HEK293 (cell line): ENCODE data around the gene ANKRD30A.

Experiments used
- CTCF ChIA-PET: fragments of 350-600 bp; formaldehyde crosslinking; extraction: SDS; loops from one replicate; lab custom pipeline; 2021; ENCODE audit warnings: antibody characterized with exemption; lab: Yijun Ruan, JAX
- POLR2A ChIA-PET: fragments of 300-600 bp; formaldehyde crosslinking; extraction: SDS; loops from one replicate; lab custom pipeline; 2020; ENCODE audit warnings: antibody characterized with exemption, inconsistent platforms; lab: Yijun Ruan, JAX
- H3K27ac ChIP-seq: fragments of 200-500 bp; sonication (Bioruptor generic); 2 replicates; pipeline ENCODE4 v1.5.1; 2014; ENCODE audit warnings: low read depth, low read length, control low read depth, inconsistent platforms; ENCODE audit errors: extremely low read depth
- H3K36me3 ChIP-seq, 2 experiments: fragments of 200-500 bp in 1 of 2; sonication (Bioruptor generic) in 1 of 2; 1 replicate in 1 of 2; 2 replicates in 1 of 2; pipeline ENCODE4 v1.5.1; 2014 to 2017; ENCODE audit warnings: inconsistent platforms in 2 of 2, low read length in 2 of 2; ENCODE audit not compliant: control insufficient read depth in 2 of 2, insufficient read depth in 1 of 2
- H3K4me1 ChIP-seq: fragments of 200-500 bp; sonication (Bioruptor generic); 2 replicates; pipeline ENCODE4 v1.5.1; 2014; ENCODE audit warnings: mild to moderate bottlenecking, low read length, inconsistent platforms; ENCODE audit not compliant: control insufficient read depth, insufficient read depth
- H3K4me3 ChIP-seq: 2 replicates; pipeline ENCODE4 v1.5.1; 2011; ENCODE audit warnings: low read depth, mild to moderate bottlenecking, control low read depth, low read length, moderate library complexity
- H3K9me3 ChIP-seq: fragments of 200-500 bp; sonication (Bioruptor generic); 2 replicates; pipeline ENCODE4 v1.5.1; 2014; ENCODE audit warnings: low read depth, low read length, inconsistent platforms; ENCODE audit not compliant: control insufficient read depth, insufficient read depth
- HOXA7 ChIP-seq: sonication (generic); formaldehyde crosslinking; IDR thresholded peaks from 2 replicates; pipeline ENCODE4 v1.8.1; 2022; ENCODE audit warnings: missing genetic modification reagents, borderline replicate concordance
- KLF16 ChIP-seq: fragments of 450-650 bp; formaldehyde crosslinking; IDR thresholded peaks from 2 replicates; pipeline ENCODE4 v1.5.1; 2017; ENCODE audit warnings: missing biosample characterization, missing genetic modification characterization
- SCRT1 ChIP-seq: fragments of 450-650 bp; formaldehyde crosslinking; IDR thresholded peaks from 2 replicates; pipeline ENCODE4 v1.5.1; 2016; ENCODE audit warnings: missing biosample characterization, missing genetic modification characterization, borderline replicate concordance
- SCRT2 ChIP-seq: fragments of 450-650 bp; formaldehyde crosslinking; IDR thresholded peaks from 2 replicates; pipeline ENCODE4 v1.5.1; 2016; ENCODE audit warnings: missing biosample characterization, missing genetic modification characterization
- ZBTB17 ChIP-seq: fragments of 450-650 bp; formaldehyde crosslinking; IDR thresholded peaks from 2 replicates; pipeline ENCODE4 v1.5.1; 2016; ENCODE audit warnings: missing biosample characterization, missing genetic modification characterization
- ZNF114 ChIP-seq: fragments of 450-650 bp; formaldehyde crosslinking; IDR thresholded peaks from 2 replicates; pipeline ENCODE4 v1.5.0; 2017; ENCODE audit warnings: missing biosample characterization, missing genetic modification characterization
- ZNF132 ChIP-seq: fragments of 450-650 bp; formaldehyde crosslinking; IDR thresholded peaks from 2 replicates; pipeline ENCODE4 v1.5.1; 2017; ENCODE audit warnings: missing biosample characterization, missing genetic modification characterization, borderline replicate concordance
- ZNF473 ChIP-seq: fragments of 450-650 bp; formaldehyde crosslinking; IDR thresholded peaks from 2 replicates; pipeline ENCODE4 v1.5.1; 2017; ENCODE audit warnings: missing biosample characterization, missing genetic modification characterization
- ZNF521 ChIP-seq: fragments of 450-650 bp; formaldehyde crosslinking; IDR thresholded peaks from 2 replicates; pipeline ENCODE4 v1.5.1; 2017; ENCODE audit warnings: missing biosample characterization, mild to moderate bottlenecking, missing genetic modification characterization
- ZNF530 ChIP-seq: fragments of 450-650 bp; formaldehyde crosslinking; IDR thresholded peaks from 2 replicates; pipeline ENCODE4 v1.5.1; 2016; ENCODE audit warnings: low read depth, missing biosample characterization, missing genetic modification characterization
- ZNF626 ChIP-seq: fragments of 450-650 bp; sonication (Bioruptor Pico); formaldehyde crosslinking; IDR thresholded peaks from 2 replicates; pipeline ENCODE4 v1.5.1; 2018; ENCODE audit warnings: missing biosample characterization, missing genetic modification characterization, inconsistent platforms
- ZNF664 ChIP-seq: fragments of 450-650 bp; formaldehyde crosslinking; IDR thresholded peaks from 2 replicates; pipeline ENCODE4 v1.5.1; 2016; ENCODE audit warnings: missing biosample characterization, missing genetic modification characterization
- ZNF707 ChIP-seq: fragments of 450-650 bp; formaldehyde crosslinking; IDR thresholded peaks from 2 replicates; pipeline ENCODE4 v1.5.1; 2016; ENCODE audit warnings: missing biosample characterization, missing genetic modification characterization
- ZNF747 ChIP-seq: fragments of 450-650 bp; formaldehyde crosslinking; IDR thresholded peaks from 2 replicates; pipeline ENCODE4 v1.5.1; 2016; ENCODE audit warnings: missing biosample characterization, missing genetic modification characterization
- TF ChIP-seq, protein P1 (sequence below): fragments of 450-650 bp; formaldehyde crosslinking; conservative IDR thresholded peaks from 2 replicates; pipeline ENCODE4 v1.5.1; 2016; ENCODE audit warnings: low read depth, missing biosample characterization, missing genetic modification characterization
- TF ChIP-seq, protein P2 (sequence below): fragments of 450-650 bp; formaldehyde crosslinking; IDR thresholded peaks from 2 replicates; pipeline ENCODE4 v1.5.1; 2016; ENCODE audit warnings: missing biosample characterization, missing genetic modification characterization
- TF ChIP-seq, protein P3 (sequence below): fragments of 450-650 bp; formaldehyde crosslinking; IDR thresholded peaks from 2 replicates; pipeline ENCODE4 v1.5.1; 2016; ENCODE audit warnings: missing biosample characterization, missing genetic modification characterization, borderline replicate concordance

The ANKRD30A gene

DNA sequence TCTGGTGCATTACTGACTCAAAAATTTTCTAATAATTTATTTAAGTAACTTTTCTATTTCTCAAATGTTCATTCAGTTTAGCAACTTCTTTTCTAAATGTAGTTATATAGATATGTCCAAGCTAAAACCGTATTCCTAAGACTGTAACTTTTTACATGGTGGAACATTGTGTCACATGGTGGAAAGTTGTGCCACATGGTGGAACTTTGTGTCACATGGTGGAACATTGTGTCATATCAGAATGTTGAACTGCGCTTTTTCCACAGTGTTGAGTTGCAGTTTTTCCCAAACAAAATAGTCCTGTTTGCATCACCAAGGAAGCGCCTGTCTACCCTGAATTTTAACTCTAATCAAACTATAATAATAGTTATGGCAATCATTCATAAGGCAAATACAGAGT is 109.3 kb downstream of the ANKRD30A start (continued):
- TF ChIP-seq, protein P1, sequence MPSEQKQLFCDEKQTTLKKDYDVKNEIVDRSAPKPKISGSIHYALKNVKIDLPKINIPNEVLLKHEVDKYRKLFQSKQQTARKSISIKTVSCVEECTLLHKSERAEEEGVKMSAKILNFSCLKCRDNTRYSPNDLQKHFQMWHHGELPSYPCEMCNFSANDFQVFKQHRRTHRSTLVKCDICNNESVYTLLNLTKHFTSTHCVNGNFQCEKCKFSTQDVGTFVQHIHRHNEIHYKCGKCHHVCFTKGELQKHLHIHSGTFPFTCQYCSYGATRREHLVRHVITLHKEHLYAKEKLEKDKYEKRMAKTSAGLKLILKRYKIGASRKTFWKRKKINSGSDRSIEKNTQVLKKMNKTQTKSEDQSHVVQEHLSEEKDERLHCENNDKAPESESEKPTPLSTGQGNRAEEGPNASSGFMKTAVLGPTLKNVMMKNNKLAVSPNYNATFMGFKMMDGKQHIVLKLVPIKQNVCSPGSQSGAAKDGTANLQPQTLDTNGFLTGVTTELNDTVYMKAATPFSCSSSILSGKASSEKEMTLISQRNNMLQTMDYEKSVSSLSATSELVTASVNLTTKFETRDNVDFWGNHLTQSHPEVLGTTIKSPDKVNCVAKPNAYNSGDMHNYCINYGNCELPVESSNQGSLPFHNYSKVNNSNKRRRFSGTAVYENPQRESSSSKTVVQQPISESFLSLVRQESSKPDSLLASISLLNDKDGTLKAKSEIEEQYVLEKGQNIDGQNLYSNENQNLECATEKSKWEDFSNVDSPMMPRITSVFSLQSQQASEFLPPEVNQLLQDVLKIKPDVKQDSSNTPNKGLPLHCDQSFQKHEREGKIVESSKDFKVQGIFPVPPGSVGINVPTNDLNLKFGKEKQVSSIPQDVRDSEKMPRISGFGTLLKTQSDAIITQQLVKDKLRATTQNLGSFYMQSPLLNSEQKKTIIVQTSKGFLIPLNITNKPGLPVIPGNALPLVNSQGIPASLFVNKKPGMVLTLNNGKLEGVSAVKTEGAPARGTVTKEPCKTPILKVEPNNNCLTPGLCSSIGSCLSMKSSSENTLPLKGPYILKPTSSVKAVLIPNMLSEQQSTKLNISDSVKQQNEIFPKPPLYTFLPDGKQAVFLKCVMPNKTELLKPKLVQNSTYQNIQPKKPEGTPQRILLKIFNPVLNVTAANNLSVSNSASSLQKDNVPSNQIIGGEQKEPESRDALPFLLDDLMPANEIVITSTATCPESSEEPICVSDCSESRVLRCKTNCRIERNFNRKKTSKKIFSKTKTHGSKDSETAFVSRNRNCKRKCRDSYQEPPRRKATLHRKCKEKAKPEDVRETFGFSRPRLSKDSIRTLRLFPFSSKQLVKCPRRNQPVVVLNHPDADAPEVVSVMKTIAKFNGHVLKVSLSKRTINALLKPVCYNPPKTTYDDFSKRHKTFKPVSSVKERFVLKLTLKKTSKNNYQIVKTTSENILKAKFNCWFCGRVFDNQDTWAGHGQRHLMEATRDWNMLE (tag by site-specific recombination), result no peak
- TF ChIP-seq ZNF132, result no peak
- TF ChIP-seq ZNF530 (tag by site-specific recombination), result no peak
- TF ChIP-seq, protein P2, sequence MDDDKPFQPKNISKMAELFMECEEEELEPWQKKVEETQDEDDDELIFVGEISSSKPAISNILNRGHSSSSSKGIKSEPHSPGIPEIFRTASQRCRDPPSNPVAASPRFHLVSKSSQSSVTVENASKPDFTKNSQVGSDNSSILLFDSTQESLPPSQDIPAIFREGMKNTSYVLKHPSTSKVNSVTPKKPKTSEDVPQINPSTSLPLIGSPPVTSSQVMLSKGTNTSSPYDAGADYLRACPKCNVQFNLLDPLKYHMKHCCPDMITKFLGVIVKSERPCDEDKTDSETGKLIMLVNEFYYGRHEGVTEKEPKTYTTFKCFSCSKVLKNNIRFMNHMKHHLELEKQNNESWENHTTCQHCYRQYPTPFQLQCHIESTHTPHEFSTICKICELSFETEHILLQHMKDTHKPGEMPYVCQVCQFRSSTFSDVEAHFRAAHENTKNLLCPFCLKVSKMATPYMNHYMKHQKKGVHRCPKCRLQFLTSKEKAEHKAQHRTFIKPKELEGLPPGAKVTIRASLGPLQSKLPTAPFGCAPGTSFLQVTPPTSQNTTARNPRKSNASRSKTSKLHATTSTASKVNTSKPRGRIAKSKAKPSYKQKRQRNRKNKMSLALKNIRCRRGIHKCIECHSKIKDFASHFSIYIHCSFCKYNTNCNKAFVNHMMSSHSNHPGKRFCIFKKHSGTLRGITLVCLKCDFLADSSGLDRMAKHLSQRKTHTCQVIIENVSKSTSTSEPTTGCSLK (tag by site-specific recombination), result no peak
- no peak for TF ChIP-seq ZNF707 (tag by site-specific recombination)
- no peak for TF ChIP-seq ZBTB17
- TF ChIP-seq SCRT2, result no peak
- TF ChIP-seq ZNF473 (tag by site-specific recombination), result no peak
- TF ChIP-seq ZNF664, result no peak
- no peak for TF ChIP-seq ZNF114 (tag by site-specific recombination)
- TF ChIP-seq, all 188 proteins: peak for 0

DNA sequence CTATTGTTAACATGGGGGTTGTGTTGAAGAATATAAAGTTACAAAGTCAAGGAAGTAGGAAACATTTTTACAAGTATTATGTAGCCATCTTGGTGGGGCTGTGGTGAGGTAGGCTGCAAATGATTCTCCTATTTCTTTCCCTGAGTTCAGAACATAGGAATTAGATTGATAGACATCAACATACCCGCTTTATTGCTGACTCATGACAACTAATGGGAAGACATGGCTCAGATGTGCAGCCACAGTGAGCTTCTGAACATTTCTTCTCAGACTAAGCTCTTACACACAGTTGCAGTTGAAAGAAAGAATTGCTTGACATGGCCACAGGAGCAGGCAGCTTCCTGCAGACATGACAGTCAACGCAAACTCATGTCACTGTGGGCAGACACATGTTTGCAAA is 110.7 kb downstream of the ANKRD30A start:
- Histone ChIP-seq H3K4me3 (no peak overlapping the region), H3K4me1 (no peaks in the 10 kb centered on the region), H3K36me3 (no peaks in the 10 kb centered on the region), H3K27ac (no peak overlapping the region)
- CTCF ChIA-PET, result no interaction called here
- POLR2A ChIA-PET, result no interaction called here
- TF ChIP-seq ZNF747 (tag by site-specific recombination) (no peak), ZNF626 (tag by site-specific recombination) (no peak), ZNF521 (tag by site-specific recombination) (no peak)
- TF ChIP-seq, all 188 proteins: peak for 0
- no peaks in the 10 kb centered on the region for H3K9me3 ChIP-seq

DNA sequence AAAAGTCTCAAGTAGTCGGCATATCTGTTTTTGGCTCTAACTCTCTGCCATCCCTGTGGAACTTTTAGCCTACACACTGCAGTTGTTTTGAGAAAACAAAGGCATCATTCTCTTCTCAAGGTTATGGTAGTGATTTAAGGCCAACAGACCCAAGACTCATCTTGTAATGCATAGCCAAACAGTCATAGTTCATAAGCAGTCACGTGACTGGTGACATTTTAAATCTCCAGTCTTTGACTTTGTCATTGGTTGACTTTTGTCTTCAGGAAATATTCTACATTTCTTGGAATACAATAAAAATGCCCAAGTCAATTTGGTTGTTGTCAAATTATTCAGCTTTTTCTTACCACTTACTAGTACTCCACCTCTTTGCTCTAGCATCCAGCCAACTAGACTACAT is 114.8 kb downstream of the ANKRD30A start:
- no peak overlapping the region for H3K4me3 ChIP-seq
- POLR2A ChIA-PET, result no interaction called here
- TF ChIP-seq HOXA7 (CRISPR knock-in tag), result no peak
- no peak for TF ChIP-seq ZNF132
- no peak for TF ChIP-seq KLF16
- TF ChIP-seq, protein P3, sequence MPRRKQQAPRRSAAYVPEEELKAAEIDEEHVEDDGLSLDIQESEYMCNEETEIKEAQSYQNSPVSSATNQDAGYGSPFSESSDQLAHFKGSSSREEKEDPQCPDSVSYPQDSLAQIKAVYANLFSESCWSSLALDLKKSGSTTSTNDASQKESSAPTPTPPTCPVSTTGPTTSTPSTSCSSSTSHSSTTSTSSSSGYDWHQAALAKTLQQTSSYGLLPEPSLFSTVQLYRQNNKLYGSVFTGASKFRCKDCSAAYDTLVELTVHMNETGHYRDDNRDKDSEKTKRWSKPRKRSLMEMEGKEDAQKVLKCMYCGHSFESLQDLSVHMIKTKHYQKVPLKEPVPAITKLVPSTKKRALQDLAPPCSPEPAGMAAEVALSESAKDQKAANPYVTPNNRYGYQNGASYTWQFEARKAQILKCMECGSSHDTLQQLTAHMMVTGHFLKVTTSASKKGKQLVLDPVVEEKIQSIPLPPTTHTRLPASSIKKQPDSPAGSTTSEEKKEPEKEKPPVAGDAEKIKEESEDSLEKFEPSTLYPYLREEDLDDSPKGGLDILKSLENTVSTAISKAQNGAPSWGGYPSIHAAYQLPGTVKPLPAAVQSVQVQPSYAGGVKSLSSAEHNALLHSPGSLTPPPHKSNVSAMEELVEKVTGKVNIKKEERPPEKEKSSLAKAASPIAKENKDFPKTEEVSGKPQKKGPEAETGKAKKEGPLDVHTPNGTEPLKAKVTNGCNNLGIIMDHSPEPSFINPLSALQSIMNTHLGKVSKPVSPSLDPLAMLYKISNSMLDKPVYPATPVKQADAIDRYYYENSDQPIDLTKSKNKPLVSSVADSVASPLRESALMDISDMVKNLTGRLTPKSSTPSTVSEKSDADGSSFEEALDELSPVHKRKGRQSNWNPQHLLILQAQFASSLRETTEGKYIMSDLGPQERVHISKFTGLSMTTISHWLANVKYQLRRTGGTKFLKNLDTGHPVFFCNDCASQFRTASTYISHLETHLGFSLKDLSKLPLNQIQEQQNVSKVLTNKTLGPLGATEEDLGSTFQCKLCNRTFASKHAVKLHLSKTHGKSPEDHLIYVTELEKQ (tag by site-specific recombination), result no peak
- no peak for TF ChIP-seq SCRT1
- no peak overlapping the region for H3K27ac ChIP-seq
- H3K9me3 ChIP-seq, result no peaks in the 10 kb centered on the region
- CTCF ChIA-PET, result no interaction called here
- no peaks in the 10 kb centered on the region for H3K4me1 ChIP-seq
- H3K36me3 ChIP-seq, result no peaks in the 10 kb centered on the region
